Measurements from ENCODE around the gene MRPL23. TPM values are rescaled to one million over a fixed set of nuclear protein-coding genes. Genes with fewer than 3 reads are reported as not detected.

The MRPL23 gene
- total and polyA plus RNA-seq, 9 of the 15 experiments (the other 6 are each of a cell fraction or from before 2014, with no cell fraction given), result 0.44 to 109 (median 37.4) TPM

- Histone ChIP-seq H3K9me1 (ENCODE audit: control insufficient read depth, insufficient read depth, low read length) (no peaks in the 10 kb centered on the region), H3K36me3 (ENCODE audit: control insufficient read depth, insufficient read depth, low read length) (no peaks in the 10 kb centered on the region), H4K20me1 (replicated peaks; ENCODE audit: control insufficient read depth, insufficient read depth, low read length) (no peaks in the 10 kb centered on the region), H3K4me2 (ENCODE audit: insufficient read depth, low read length) (no peak overlapping the region), H3K27ac (ENCODE audit: extremely low read depth, low read depth, low read length) (no peak overlapping the region), H3K9me3 (replicated peaks; ENCODE audit: control insufficient read depth, insufficient read depth, low read depth, low read length) (no peaks in the 10 kb centered on the region), H2AFZ (ENCODE audit: low read depth, low read length) (no peak overlapping the region), H3K79me2 (ENCODE audit: control insufficient read depth, insufficient read depth, low read length) (no peaks in the 10 kb centered on the region), H3K4me1 (replicated peaks in 1 of 2; ENCODE audit: control insufficient read depth in 2 of 2, insufficient read depth in 2 of 2, low read length in 2 of 2) (no peaks in the 10 kb centered on the region), H3K27me3 (ENCODE audit: control insufficient read depth in 2 of 2, insufficient read depth in 2 of 2, low read length in 2 of 2) (no peaks in the 10 kb centered on the region), H3K4me3 (no peak overlapping the region), H3K9ac (ENCODE audit: insufficient read depth in 1 of 2, low read depth in 2 of 2, low read length in 2 of 2) (no peak overlapping the region)
- no TSS peak for BruUV-seq (replicated peaks)
- in situ Hi-C loops (cut with MboI), result no loop called here
- ATAC-seq (no peak), FAIRE-seq (no peak), DNase-seq (ENCODE audit: extremely low read depth in 1 of 4, low spot score in 3 of 4) (no peak)
- intact Hi-C loops (cut with micrococcal nuclease), result no loop called here
- no CpG with 5 or more reads among the region's 11 CpGs for WGBS (ENCODE audit: insufficient coverage, low coverage, missing lambda C conversion rate)
- ChIA-PET POLR2A (interaction anchor here (0.6 kb wide), 1 partner anchor 18 kb away, joined by 3 read pairs; the partner anchor contains the start of gene H19), CTCF (ENCODE audit: low intra/inter-chr PET ratio) (no interaction called here)
- TF ChIP-seq ZNF165 (CRISPR knock-in tag; IDR thresholded peaks at IDR 0.05; ENCODE audit: borderline replicate concordance), result no peak
- TF ChIP-seq ZNF436 (CRISPR knock-in tag; IDR thresholded peaks at IDR 0.05), result no peak
- no peak for TF ChIP-seq RBM14 (IDR thresholded peaks at IDR 0.05; ENCODE audit: borderline replicate concordance, insufficient read depth, low read depth, low read length)
- TF ChIP-seq ELK3 (CRISPR knock-in tag; IDR thresholded peaks at IDR 0.05), result no peak
- no peak for TF ChIP-seq SOX6 (IDR thresholded peaks at IDR 0.05)
- no peak for TF ChIP-seq GTF2E2 (tag; IDR thresholded peaks at IDR 0.05)
- no peak for TF ChIP-seq CHAMP1 (IDR thresholded peaks at IDR 0.05)
- no peak for TF ChIP-seq JUNB (CRISPR knock-in tag; conservative IDR thresholded peaks at IDR 0.05)
- TF ChIP-seq EGR1 (conservative IDR thresholded peaks at IDR 0.05), result no peak
- TF ChIP-seq HDAC8 (tag; IDR thresholded peaks at IDR 0.05), result no peak
- TF ChIP-seq HINFP (tag; conservative IDR thresholded peaks at IDR 0.05; ENCODE audit: low read depth), result no peak
- TF ChIP-seq FOXA1 (IDR thresholded peaks at IDR 0.05; ENCODE audit: borderline replicate concordance), result no peak
- TF ChIP-seq HOXB6 (CRISPR knock-in tag; IDR thresholded peaks at IDR 0.05; ENCODE audit: borderline replicate concordance), result no peak
- no peak for TF ChIP-seq PTTG1 (tag; IDR thresholded peaks at IDR 0.05; ENCODE audit: low read depth)
- no peak for TF ChIP-seq FUS (optimal IDR thresholded peaks at IDR 0.05; ENCODE audit: low read depth, low read length)
- TF ChIP-seq ZNF140 (CRISPR knock-in tag; IDR thresholded peaks at IDR 0.05), result no peak
- no peak for TF ChIP-seq MBD2 (IDR thresholded peaks at IDR 0.05; ENCODE audit: borderline replicate concordance, low read depth)
Measured at GRCh38 chr11:1979607-1980006, 32.5 kb downstream of the MRPL23 start.

Data from K562 (cell line).